H9 (cell line): ENCODE measurements around the gene ZBBX. TPM values are rescaled to one million over a fixed set of nuclear protein-coding genes. Genes with fewer than 3 reads are reported as not detected.

Experiments
- DNase-seq: peaks from one replicate; pipeline ENCODE4 v3.0.0-alpha.2; 2017
- H2AFZ ChIP-seq: one replicate; pipeline ENCODE4 v1.6.1; 2013; ENCODE audit warnings: mild to moderate bottlenecking, low read length, control low read depth, moderate library complexity
- H2AK5ac ChIP-seq: 2 replicates; pipeline ENCODE4 v1.6.1; 2013; ENCODE audit warnings: low read length, control low read depth, mixed read lengths; ENCODE audit not compliant: insufficient read length
- H2BK120ac ChIP-seq: one replicate; pipeline ENCODE4 v1.6.1; 2013; ENCODE audit warnings: low read depth, mild to moderate bottlenecking, low read length, control low read depth, inconsistent platforms; ENCODE audit not compliant: poor library complexity, severe bottlenecking
- H2BK12ac ChIP-seq: 2 replicates; pipeline ENCODE4 v1.6.1; 2013; ENCODE audit warnings: low read length, control low read depth, mixed read lengths, low read depth; ENCODE audit not compliant: insufficient read length
- H2BK15ac ChIP-seq: 2 replicates; pipeline ENCODE4 v1.6.1; 2013; ENCODE audit warnings: low read depth, low read length, control low read depth
- H2BK20ac ChIP-seq: one replicate; pipeline ENCODE4 v1.6.1; 2013; ENCODE audit warnings: low read depth, mild to moderate bottlenecking, low read length, control low read depth, inconsistent platforms; ENCODE audit not compliant: poor library complexity, severe bottlenecking
- H2BK5ac ChIP-seq: 2 replicates; pipeline ENCODE4 v1.6.1; 2013; ENCODE audit warnings: low read length, control low read depth, mixed read lengths; ENCODE audit not compliant: insufficient read length
- H3K14ac ChIP-seq: 2 replicates; pipeline ENCODE4 v1.6.1; 2013; ENCODE audit warnings: low read length, control low read depth; ENCODE audit not compliant: insufficient read depth
- H3K18ac ChIP-seq: 2 replicates; pipeline ENCODE4 v1.6.1; 2013; ENCODE audit warnings: low read depth, mild to moderate bottlenecking, mixed read lengths, low read length, control low read depth; ENCODE audit not compliant: insufficient read length
- H3K23ac ChIP-seq: 2 replicates; pipeline ENCODE4 v1.6.1; 2013; ENCODE audit warnings: low read length, control low read depth, mixed read lengths, low read depth; ENCODE audit not compliant: insufficient read length
- H3K23me2 ChIP-seq: 2 replicates; pipeline ENCODE4 v1.6.1; 2013; ENCODE audit warnings: low read depth, mild to moderate bottlenecking, mixed read lengths, low read length, control low read depth; ENCODE audit not compliant: insufficient read length, poor library complexity, severe bottlenecking
- H3K27ac ChIP-seq: 2 replicates; pipeline ENCODE4 v1.5.1; 2013; ENCODE audit warnings: low read length, control low read depth, mixed read lengths, low read depth; ENCODE audit not compliant: insufficient read length
- H3K27me3 ChIP-seq: 2 replicates; pipeline ENCODE4 v1.6.1; 2013; ENCODE audit warnings: low read length, control low read depth, inconsistent platforms; ENCODE audit not compliant: insufficient read depth
- H3K4ac ChIP-seq: 2 replicates; pipeline ENCODE4 v1.6.1; 2013; ENCODE audit warnings: low read depth, mild to moderate bottlenecking, control low read depth, inconsistent platforms, low read length, moderate library complexity
- H3K4me1 ChIP-seq: 2 replicates; pipeline ENCODE4 v1.6.1; 2013; ENCODE audit warnings: low read length, control low read depth, inconsistent platforms; ENCODE audit not compliant: insufficient read depth
- H3K4me2 ChIP-seq: 2 replicates; pipeline ENCODE4 v1.6.1; 2013; ENCODE audit warnings: low read length, control low read depth, mixed read lengths; ENCODE audit not compliant: insufficient read length, insufficient read depth
- H3K56ac ChIP-seq: 2 replicates; pipeline ENCODE4 v1.6.1; 2013; ENCODE audit warnings: low read depth, mild to moderate bottlenecking, mixed read lengths, low read length, control low read depth; ENCODE audit not compliant: insufficient read length
- H3K79me1 ChIP-seq: 2 replicates; pipeline ENCODE4 v1.6.1; 2013; ENCODE audit warnings: low read depth, mild to moderate bottlenecking, moderate library complexity, low read length, control low read depth, inconsistent platforms; ENCODE audit not compliant: insufficient read depth, poor library complexity, severe bottlenecking
- H3K79me2 ChIP-seq: 2 replicates; pipeline ENCODE4 v1.6.1; 2013; ENCODE audit warnings: low read length, control low read depth, inconsistent platforms; ENCODE audit not compliant: insufficient read depth
- H3K9ac ChIP-seq: 2 replicates; pipeline ENCODE4 v1.6.1; 2013; ENCODE audit warnings: low read length, control low read depth, mixed read lengths; ENCODE audit not compliant: insufficient read length; ENCODE audit errors: extremely low read depth
- H3K9me3 ChIP-seq: one replicate; pipeline ENCODE4 v1.6.1; 2013; ENCODE audit warnings: low read depth, low read length, inconsistent platforms; ENCODE audit not compliant: control insufficient read depth
- H3T11ph ChIP-seq: one replicate; pipeline ENCODE4 v1.6.1; 2013; ENCODE audit warnings: mild to moderate bottlenecking, low read length, control low read depth, inconsistent platforms
- H4K20me1 ChIP-seq: one replicate; pipeline ENCODE4 v1.6.1; 2013; ENCODE audit not compliant: control insufficient read depth, insufficient read length, insufficient read depth
- H4K5ac ChIP-seq: 2 replicates; pipeline ENCODE4 v1.6.1; 2013; ENCODE audit warnings: low read depth, mild to moderate bottlenecking, mixed read lengths, low read length, control low read depth; ENCODE audit not compliant: insufficient read length
- H4K8ac ChIP-seq: replicated peaks from 2 replicates; pipeline ENCODE4 v1.6.1; 2013; ENCODE audit warnings: low read length, control low read depth, mixed read lengths, low read depth; ENCODE audit not compliant: insufficient read length
- H4K91ac ChIP-seq: 2 replicates; pipeline ENCODE4 v1.6.1; 2013; ENCODE audit warnings: low read depth, mild to moderate bottlenecking, moderate library complexity, mixed read lengths, low read length, control low read depth; ENCODE audit not compliant: insufficient read length
- H3K27ac Mint-ChIP-seq, 3 experiments: 2 replicates in 2 of 3; 3 replicates in 1 of 3; pipeline ENCODE4 v1.8.0; 2020 to 2021; ENCODE audit warnings: mixed read lengths in 3 of 3, mild to moderate bottlenecking in 1 of 3, moderate library complexity in 1 of 3
- H3K27me3 Mint-ChIP-seq: 2 replicates; pipeline ENCODE4 v1.8.0; 2021; ENCODE audit warnings: low read depth, mild to moderate bottlenecking, moderate library complexity, mixed read lengths
- H3K36me3 Mint-ChIP-seq, 3 experiments: 2 replicates in 2 of 3; 3 replicates in 1 of 3; pipeline ENCODE4 v1.8.0; 2020 to 2021; ENCODE audit warnings: low read depth in 3 of 3, mixed read lengths in 3 of 3; ENCODE audit not compliant: insufficient read depth in 1 of 3
- H3K4me1 Mint-ChIP-seq, 2 experiments: 2 replicates each; pipeline ENCODE4 v1.8.0; 2020; ENCODE audit warnings: mixed read lengths in 2 of 2
- H3K4me3 Mint-ChIP-seq, 2 experiments: 2 replicates in 1 of 2; 3 replicates in 1 of 2; pipeline ENCODE4 v1.8.0; 2020 to 2021; ENCODE audit warnings: mild to moderate bottlenecking in 2 of 2, mixed read lengths in 2 of 2, moderate library complexity in 1 of 2
- H3K9me3 Mint-ChIP-seq, 2 experiments: 2 replicates in 1 of 2; 3 replicates in 1 of 2; pipeline ENCODE4 v1.8.0; 2020; ENCODE audit warnings: mild to moderate bottlenecking in 2 of 2, mixed read lengths in 2 of 2, moderate library complexity in 1 of 2
- WGBS: extraction: QIAGEN DNeasy Blood & Tissue Kit; methylation state at CpG from one replicate; pipeline ENCODE4 v1.1.7; 2013; ENCODE audit warnings: missing lambda C conversion rate, low lambda C conversion rate, mixed read lengths; ENCODE audit not compliant: insufficient read length; ENCODE audit errors: extremely low coverage; 5-methylcytosine and 5-hydroxymethylcytosine counted together
- total RNA-seq: library from RNA; stranded (reverse); gene quantifications from 2 replicates; pipeline ENCODE4 v1.2.1, GENCODE V29; 2021
- TF ChIP-seq, protein P1 (sequence below): fragments of 200-600 bp; sonication (generic); conservative IDR thresholded peaks from 3 replicates; pipeline ENCODE4 v1.8.0; 2021; ENCODE audit warnings: antibody characterized with exemption, mild to moderate bottlenecking

Gene ZBBX
- total RNA-seq, 1 experiment from 2014 or later = 2.4 TPM

DNA sequence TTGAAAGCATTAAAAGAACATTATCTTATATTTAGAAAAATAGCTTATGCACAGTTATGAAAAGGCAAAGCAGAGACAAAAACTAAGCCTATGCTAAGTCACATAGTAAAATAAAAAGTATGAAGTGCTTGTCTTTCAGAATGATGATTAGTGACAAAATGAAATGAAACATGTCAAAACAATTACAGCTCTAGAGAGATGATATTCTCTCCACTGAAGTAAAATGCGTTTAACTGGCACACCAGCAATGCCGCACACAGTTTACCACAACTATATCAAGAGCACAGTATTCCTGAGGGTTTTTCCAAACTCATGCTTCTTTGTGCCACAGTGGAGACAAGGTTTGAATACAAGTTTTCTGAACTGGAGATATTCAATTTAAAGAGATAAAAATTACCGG, 2.1 kb upstream of the ZBBX start:
- WGBS = no CpG with 5 or more reads among the region's 3 CpGs
- Mint-ChIP-seq H3K27ac (no peak overlapping the region), H3K4me1 (peaks cover 5 to 9% of the 10 kb centered on the region in 2 experiments; a peak in 3 of 4 replicates)

More for the DNA sequence above, 2.1 kb upstream of the ZBBX start:
- no peak overlapping the region for H4K8ac ChIP-seq
- H3K27me3 Mint-ChIP-seq = peaks cover 1% of the 10 kb centered on the region; the same call in 1 of the 2 replicates
- no peak overlapping the region for H3K18ac ChIP-seq
- H4K5ac ChIP-seq = no peak overlapping the region
- H3K4me2 ChIP-seq = no peak overlapping the region
- no peak overlapping the region for H2BK12ac ChIP-seq
- no peaks in the 10 kb centered on the region for H3K79me2 ChIP-seq
- H3K56ac ChIP-seq = no peak overlapping the region
- H3K14ac ChIP-seq = no peak overlapping the region
- H3K36me3 Mint-ChIP-seq = no peaks in the 10 kb centered on the region
- no peaks in the 10 kb centered on the region for H3K79me1 ChIP-seq
- H3K4me3 Mint-ChIP-seq = no peak overlapping the region
- no peak overlapping the region for H2BK20ac ChIP-seq
- no peaks in the 10 kb centered on the region for H3K4me1 ChIP-seq
- no peaks in the 10 kb centered on the region for H3K9me3 Mint-ChIP-seq
- no peaks in the 10 kb centered on the region for H3K23me2 ChIP-seq
- no peak overlapping the region for H3K4ac ChIP-seq
- H2BK15ac ChIP-seq = no peak overlapping the region
- H2AFZ ChIP-seq = no peak overlapping the region
- TF ChIP-seq, protein P1, sequence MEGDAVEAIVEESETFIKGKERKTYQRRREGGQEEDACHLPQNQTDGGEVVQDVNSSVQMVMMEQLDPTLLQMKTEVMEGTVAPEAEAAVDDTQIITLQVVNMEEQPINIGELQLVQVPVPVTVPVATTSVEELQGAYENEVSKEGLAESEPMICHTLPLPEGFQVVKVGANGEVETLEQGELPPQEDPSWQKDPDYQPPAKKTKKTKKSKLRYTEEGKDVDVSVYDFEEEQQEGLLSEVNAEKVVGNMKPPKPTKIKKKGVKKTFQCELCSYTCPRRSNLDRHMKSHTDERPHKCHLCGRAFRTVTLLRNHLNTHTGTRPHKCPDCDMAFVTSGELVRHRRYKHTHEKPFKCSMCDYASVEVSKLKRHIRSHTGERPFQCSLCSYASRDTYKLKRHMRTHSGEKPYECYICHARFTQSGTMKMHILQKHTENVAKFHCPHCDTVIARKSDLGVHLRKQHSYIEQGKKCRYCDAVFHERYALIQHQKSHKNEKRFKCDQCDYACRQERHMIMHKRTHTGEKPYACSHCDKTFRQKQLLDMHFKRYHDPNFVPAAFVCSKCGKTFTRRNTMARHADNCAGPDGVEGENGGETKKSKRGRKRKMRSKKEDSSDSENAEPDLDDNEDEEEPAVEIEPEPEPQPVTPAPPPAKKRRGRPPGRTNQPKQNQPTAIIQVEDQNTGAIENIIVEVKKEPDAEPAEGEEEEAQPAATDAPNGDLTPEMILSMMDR = no peak
- H4K20me1 ChIP-seq = no peaks in the 10 kb centered on the region
- H4K91ac ChIP-seq = no peak overlapping the region
- no peak overlapping the region for H3K23ac ChIP-seq
- H2AK5ac ChIP-seq = no peak overlapping the region
- DNase-seq = no peak
- H2BK5ac ChIP-seq = no peak overlapping the region
- H3K27me3 ChIP-seq = no peaks in the 10 kb centered on the region
- H3K9ac ChIP-seq = no peak overlapping the region
- no peaks in the 10 kb centered on the region for H3K9me3 ChIP-seq
- no peak overlapping the region for H2BK120ac ChIP-seq
- H3K27ac ChIP-seq = no peak overlapping the region
- no peak overlapping the region for H3T11ph ChIP-seq
